Activated T-helper 1 cell treated with anti-CD3 and anti-CD28 coated beads, Interleukin-2, amount 50 U/mL, for 16 hours (primary cell): ENCODE data around the gene RTF1.

Source experiments
- DNase-seq, 2 donors: peaks; one replicate each; pipeline ENCODE4 v3.0.0-alpha.2; 2020; ENCODE audit warnings: low read depth in 1 of 2, low spot score in 1 of 2

The RTF1 gene

DNA sequence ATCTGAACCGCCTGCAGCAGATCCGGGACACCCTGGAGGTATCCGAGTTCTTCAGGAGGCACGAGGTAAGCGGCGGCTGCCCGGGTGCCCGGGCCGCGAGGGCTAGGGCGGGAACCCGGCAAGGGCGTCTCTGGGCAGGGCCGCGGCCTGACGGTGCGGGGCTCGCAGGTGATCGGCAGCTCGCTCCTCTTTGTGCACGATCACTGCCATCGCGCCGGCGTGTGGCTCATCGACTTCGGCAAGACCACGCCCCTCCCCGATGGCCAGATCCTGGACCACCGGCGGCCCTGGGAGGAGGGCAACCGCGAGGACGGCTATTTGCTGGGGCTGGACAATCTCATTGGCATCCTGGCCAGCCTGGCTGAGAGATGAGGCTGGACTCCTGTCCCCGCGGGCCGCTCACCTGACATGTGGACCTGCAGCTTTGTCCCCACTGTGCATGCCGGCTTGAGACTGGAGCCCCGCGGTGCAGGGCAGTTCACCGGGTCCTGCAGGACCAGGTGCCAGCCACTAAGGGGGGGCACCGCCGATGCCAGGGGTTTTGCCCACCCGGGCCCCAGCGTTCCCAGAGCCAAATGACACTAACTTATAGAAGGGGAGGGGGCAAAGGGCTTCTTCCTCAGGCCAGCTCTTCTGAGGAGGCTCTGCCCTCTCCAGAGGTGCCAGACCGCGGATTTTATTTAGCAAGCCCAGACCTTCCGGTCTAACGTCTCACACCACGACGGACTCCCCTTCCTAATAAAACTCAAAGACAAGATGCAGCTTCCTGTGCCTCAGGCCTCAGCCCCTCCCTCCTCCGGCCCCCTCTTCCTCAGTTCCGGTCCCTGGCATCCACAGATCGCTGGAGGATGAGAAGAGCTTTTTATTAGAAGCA, 86.1 kb downstream of the RTF1 start:
- no peak for DNase-seq

DNA sequence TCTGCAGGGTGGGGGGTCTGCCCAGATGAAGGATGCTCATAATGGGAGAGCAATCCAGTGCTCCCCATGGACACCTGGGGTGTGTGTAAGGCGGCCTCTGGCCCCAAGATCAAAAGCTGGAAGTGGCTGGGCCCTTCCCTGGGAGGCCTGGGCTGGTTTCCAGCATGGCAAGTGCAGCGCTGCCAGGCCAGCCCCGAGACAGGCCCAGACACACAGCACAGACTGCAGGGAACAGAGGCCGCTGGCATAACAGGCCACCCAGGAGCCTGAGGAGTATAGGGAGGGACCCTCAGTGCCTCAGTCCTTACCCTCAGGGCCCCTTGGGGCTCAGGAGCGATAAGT, 86.7 kb downstream of the RTF1 start:
- no peak for DNase-seq

DNA sequence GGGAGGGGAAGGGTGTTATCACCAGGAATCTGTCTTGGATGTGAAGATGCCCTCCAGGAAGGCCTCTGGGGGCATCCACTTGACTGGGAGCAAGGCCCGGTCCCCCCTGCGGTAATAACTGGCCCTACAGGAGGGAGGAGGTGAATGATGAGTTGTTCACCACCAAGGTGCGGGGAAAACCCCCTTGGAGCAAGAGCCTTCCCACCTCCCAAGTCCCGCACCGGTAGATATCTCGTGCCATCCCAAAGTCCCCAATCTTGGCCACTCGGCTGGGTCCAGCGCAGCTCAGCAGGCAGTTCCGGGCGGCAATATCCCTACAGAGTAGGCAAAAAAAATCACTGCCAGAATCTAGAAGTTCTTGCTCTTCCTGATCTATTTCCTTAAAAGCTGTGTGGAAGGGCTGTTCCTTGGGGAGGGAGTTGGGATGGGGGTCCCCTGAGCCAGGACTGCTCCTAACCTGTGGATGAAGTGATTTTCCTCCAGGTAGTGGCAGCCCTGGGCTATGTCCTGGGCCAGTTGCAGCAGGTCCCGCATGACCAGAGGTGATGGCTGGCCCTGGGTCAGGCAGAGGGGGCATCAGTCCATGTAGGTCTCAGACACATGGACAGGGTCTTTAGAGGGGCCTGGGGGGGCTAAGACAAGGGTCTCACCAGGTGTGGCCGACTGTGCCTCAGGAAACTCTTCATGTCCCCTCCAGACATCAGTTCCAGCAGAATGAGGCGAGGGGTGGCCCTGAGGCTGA, 88.0 kb downstream of the RTF1 start:
- no peak for DNase-seq

DNA sequence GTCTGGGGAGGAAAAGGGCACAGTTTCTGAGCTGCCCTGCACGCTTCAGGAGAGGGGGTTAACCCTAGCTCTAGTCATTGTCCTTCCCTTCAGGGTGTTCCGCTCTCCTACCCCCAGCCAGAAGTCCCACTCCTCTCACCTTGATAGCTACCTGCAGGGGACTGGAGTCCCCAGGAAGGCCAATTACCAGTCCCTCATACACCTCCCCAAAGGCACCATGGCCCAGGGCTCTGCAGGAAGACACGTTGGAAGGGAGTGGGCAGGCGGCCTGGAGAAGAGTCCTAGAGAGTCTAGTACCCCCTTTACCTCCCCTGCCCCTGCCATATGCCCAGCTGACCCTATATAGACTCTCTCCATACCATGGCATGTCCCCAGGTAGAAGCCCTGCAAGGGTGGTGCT, 88.9 kb downstream of the RTF1 start:
- no peak for DNase-seq

DNA sequence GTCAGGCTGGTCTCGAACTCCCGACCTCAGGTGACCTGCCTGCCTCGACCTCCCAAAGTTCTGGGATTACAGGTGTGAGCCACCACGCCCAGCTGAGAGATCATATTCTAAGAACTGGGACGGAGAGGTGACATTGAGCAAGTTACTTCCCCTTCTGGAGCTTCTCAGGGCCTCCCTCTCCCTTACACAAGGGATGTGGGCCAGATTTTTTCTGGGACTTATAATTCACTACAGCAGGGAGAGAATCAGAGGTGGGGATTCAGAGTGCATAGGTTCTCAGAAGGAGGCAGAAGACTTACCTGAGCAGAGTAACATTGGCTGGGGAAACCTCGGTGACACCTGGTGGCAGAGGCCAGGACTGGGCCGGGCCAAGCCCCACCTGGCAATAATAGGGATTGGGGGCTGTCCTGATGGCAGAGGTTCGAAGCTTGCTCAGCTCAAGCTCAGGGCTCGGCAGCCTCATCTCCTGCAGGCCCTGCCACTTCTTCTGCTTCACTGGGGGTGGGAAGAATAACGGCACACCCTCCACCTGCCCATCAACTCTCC, 90.0 kb downstream of the RTF1 start:
- no peak for DNase-seq

DNA sequence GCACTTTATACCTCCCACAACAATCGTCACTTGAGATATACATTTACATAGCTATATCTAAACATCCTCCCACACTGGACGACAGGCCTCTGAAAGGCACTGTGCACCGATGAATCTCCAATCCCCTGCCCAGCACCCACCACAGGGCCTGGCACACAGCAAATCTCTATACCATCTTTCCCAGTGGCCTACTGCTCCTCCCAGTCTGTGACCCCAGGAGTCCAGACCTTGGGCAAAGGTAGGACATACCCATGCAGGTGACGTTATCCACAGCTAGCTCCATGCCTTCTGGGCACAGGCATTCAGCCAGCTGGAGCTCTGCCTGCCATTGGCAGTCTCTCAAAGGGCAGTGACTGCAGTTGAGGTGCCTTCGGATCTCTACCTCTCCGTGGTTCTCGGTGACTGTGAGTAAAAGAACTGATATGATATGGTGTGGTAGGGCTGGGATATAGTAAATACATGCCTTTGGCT, 91.0 kb downstream of the RTF1 start:
- no peak for DNase-seq

DNA sequence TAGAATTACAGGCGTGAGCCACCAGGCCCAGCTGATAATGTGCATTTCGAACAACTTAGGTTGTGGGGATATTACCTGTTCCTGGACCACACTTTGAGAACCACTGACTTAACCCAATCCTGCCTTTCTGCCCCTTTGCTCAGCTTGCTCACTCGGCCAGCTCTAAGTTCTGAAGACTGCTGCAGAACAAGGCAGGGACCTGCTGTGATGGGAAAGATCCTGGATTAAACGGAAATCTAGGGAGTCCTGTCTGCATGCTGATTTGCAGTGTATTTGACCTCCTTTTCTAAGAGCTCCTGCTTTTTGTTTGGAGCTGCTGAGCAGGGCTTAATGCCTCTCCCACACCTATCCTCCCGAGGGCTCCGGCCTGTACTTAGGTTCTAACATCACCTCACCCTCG, 93.8 kb downstream of the RTF1 start:
- DNase-seq: no peak

DNA sequence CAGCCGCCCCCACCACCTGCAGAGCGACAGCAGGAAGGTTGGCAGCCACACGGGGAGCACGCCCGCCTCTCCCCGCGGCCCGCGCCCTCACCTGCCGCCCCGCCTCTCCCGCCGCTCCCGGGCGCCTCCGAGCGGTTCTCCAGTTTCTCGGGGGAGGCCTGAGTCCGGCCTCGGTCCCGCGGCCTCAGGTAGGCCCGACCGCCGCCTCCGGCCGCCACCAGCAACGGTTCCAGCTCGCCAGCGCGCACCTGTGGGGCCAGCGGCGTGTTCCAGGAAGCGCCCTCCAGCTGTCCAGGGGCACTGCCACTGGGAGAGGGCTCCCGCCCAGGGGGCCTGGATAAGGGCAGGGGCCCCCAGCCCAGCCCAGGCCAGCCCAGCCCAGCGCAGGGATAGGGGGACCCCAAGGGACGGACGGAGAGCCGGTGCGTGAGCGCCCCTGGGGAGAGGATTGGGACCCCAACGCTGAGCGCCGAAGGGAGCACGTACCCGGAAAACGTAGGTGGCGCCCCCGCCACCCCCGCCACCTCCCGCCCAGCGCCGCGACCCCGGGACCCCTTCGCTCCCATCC, 94.5 kb downstream of the RTF1 start:
- DNase-seq: no peak

DNA sequence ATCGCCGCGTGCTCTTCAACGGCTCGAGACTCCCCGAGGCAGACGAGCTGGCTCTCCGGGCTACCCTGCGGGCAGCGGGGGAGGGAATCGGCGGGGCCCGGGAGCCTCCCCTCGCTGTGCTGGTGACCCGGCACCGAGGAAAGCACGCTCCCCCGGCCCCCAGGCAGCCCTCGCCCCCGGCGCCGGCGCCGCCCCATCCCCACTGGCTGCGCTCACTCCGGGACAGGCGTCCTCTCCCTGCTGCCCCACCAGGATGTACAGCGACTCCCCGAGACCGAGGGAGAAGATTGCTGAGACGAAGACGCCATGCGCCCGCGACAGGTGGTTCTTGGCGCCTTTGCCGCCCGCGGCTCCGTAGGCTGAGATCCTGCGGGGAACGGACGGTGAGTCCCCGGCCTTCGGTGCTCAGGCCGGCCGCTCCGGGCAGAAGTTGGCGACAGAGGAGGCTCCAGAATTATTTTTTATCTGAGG, 95.0 kb downstream of the RTF1 start:
- no peak for DNase-seq

DNA sequence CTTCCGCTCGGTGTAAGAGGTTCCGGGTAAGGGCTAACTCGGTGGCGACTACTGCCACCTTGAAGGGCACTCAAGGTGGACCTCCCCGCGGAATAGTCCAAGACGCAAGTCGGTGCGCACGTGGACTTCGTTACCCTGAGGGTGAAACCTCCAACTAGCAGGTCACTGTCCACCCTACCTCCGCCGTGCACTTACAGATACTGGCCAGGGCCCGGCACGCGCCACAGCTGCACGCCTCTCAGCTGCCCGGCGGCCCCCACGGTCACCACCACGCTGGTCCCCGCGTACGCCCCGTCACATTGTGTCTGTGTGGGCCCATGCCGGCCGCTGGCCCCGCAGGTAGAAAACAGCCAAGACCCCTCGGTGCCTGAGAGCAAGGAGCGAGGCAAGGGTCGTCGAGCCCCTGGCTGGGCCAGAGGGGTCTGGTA, 95.6 kb downstream of the RTF1 start:
- DNase-seq: no peak

DNA sequence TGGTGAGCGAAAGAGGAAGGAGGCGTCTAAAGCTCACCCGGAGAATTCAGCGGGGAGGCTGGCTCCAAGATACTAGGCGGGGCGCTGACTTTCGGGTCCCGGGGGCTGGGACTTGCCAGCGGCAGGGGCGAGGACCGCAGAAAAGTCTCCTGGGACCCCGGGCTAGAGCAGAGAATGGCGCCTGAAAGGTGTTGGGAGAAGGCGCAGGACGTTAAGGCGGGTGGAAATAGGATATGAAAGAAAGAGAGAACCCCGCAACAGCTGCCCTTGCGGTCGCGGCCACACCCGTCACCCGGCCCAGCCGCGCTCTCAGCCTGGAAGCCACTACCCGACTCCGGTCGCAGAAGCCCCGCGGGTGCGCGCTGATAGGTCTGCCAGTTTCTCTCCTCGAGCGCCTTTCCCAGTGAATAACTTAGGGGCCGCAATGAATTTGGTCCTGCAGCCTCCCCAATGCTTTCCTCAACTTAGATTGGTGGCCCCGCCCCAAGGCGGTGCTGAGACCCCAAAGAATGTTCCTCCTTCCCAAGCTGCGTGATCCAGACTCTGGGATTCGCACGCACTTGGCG, 96.1 kb downstream of the RTF1 start:
- no peak for DNase-seq

DNA sequence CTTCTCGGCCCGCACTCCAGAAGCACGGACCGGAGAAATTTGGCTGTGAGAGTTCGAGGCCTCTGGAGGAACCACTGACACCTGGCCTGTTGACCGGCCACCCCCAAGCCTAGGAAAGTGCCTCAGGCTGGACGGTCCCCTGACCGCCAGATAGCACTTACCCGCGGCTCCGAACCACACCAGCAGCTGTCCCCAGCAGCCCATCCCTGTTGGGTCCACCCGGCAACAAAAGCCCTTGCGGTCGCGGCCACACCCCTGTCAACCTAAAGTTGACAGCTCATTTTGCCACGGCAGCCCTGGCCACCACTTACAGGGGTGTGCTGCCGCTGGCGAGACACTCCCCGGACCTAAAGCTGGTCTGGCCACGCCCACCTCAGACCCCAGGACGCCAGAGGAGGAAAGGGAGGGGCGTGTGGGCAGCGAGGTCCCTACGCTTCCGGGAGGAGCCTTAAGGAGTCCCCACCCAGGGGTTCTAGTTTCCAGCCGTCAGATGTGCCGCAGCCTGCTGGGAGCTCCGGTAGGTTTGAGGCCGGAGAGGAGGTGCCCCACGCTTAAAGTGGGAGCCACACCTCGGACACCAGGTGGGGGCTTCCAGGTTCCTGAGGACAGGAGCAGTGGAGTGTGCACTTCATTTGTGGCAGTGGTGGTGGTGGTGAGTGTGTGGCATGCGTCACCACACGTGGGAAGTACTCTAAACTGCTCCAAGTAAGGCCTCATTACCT, 96.8 kb downstream of the RTF1 start, which contains the start of gene LTK:
LTK (minus strand) TSS at position 322 of the 722 bp plus-strand sequence; CDS start at position 204, 118 bp downstream.
- no peak for DNase-seq

DNA sequence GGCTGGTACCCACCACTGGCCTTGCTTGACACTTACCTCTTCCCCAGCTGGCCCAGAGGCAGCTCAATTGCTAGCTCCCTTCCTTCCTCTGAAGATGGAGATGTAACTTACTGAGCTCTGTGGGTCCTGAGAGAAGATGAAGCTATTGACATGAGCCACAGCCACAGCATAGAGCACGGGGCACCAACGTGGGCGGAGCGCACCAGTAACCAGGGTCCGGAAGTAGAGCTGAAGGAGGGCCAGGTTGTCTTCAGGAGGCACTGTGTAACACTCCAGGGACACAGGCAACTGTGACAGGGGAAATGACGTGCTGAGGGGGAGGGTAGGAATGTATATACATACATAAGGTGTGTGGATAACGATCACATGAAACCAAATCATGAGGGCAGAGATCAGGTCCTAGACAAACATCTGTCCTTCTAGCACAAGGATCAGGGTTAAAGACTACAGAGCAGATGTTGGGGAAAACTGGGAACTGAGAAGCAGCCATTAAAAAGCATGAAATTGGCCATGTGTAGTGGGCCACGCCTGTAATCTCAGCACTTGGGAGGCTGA, 101.1 kb downstream of the RTF1 start:
- no peak for DNase-seq

DNA sequence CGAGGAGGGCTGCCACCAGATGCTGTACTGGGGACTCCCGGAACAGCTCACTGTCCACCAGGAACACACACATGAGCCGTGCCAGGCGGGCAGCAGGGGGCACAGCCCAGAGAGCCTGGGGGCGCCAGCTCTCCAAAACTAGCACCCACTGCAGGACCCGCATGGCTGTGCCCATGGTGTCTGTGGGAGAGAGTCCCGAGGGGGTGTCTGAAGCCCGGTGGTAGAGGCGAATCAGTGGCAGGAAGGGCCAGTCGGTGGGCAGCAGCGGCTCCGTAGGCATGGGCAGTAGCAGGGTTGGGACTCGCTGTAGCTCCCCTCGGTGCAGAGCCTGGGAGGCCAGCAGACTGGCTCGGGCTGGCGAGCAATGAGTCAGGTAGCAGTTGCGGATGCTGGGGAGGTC, 103.7 kb downstream of the RTF1 start:
- no peak for DNase-seq

DNA sequence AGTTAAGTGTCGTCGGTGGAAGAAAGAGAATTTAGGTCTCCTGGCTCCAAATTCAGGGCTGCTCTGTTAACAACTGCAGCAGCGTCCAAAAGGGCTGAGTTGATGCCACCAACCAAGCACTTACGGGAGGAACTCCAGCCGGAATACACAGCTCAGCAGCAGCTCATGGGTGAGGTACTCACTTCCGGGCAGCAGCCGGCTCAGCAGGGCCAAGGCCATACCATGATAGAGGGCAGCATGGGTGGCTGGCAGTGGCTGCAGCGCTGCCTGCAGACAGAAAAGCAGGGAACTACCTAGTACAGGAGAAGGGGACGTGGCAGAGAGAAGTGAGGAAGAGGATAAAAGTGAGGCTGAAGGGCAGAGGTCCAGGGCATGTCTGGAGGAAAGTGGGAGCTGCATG, 104.7 kb downstream of the RTF1 start:
- DNase-seq: no peak

DNA sequence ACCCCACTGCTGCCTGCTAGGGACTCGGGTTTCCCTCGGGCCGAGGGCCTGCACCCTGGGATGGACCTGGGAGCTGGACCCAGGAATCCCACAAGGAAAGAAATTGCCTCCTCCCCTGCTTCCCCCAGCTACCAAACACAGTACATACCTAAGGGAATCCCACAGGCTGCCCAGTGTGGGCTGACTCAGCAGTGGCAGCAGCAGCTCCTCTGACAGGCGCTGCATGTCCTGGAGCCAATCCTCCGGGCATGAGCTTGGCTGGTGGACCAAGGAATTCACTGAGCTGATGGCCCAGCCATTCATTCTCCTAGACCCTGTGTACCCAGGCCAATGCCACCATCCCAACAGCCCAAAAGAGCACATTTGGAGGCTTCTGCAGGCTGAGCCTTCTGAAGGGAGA, 106.2 kb downstream of the RTF1 start:
- DNase-seq: no peak

DNA sequence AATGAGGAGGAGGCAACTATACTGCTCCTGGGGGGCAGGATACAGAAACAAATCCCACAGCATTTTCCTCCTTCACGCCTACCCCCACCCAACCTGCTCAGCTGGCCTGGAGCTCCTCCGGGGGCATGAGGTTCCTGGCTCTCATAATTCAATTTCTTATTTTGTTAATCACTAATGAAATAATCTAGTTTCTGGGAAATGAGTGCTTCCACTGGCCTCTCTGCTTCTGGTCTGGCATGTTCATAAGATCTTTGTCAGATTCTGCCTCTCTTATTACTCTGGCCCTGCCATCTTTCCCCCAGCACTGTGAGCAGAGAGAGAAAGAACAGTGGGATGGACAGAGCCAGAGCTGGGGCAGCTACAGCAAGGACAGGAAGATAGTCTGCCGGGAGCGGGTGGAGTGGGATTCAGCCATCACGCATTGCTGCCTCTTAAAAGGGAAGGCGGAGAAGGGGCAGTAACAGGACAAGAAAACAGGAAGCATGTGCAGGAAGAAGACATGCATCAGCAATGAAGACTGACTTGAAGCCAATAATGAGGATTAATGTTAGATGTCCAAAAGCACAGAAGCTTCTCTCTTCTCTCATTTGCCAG, 113.6 kb downstream of the RTF1 start:
- no peak for DNase-seq
